ENCODE results near the gene CEP63. TPM values are rescaled to one million over a fixed set of nuclear protein-coding genes. Genes with fewer than 3 reads are reported as not detected.
"Not testable (repeated sequence)": the region's sequence is repeated elsewhere in the genome, so short reads cannot be mapped to it uniquely, and the experiment has no call there.

CEP63 gene
- total RNA-seq, 1 donor from 2014 or later: 60.5 TPM

GRCh38 chr3:134544783-134545182, 58.9 kb downstream of the CEP63 start:
- peaks cover 4 to 20% (median 15%) of the 10 kb centered on the region in 3 donors for H3K36me3 ChIP-seq (ENCODE audit: control insufficient read depth in 3 of 3, insufficient read depth in 3 of 3, low read length in 3 of 3)
- H3K27ac ChIP-seq (ENCODE audit: low read depth, low read length): not testable (repeated sequence)

GRCh38 chr3:134545818-134546217, 60.0 kb downstream of the CEP63 start:
- Histone ChIP-seq H3K9me3 (ENCODE audit: control insufficient read depth in 3 of 3, low read length in 3 of 3) (no peaks in the 10 kb centered on the region), H3K4me3 (ENCODE audit: low read length in 3 of 3) (no peak overlapping the region), H3K9ac (ENCODE audit: low read depth in 1 of 3, low read length in 3 of 3) (no peak overlapping the region), H3K27me3 (ENCODE audit: control insufficient read depth in 3 of 3, insufficient read depth in 3 of 3, low read length in 3 of 3) (no peaks in the 10 kb centered on the region), H3K27ac (ENCODE audit: low read depth, low read length) (no peak overlapping the region), H3K36me3 (ENCODE audit: control insufficient read depth in 3 of 3, insufficient read depth in 3 of 3, low read length in 3 of 3) (peaks cover 12 to 30% (median 25%) of the 10 kb centered on the region in 3 donors), H3K4me1 (ENCODE audit: control insufficient read depth in 3 of 3, insufficient read depth in 3 of 3, low read length in 3 of 3) (no peaks in the 10 kb centered on the region)

More at GRCh38 chr3:134544783-134545182, 58.9 kb downstream of the CEP63 start:
- not testable (repeated sequence) for H3K4me3 ChIP-seq (ENCODE audit: low read length in 3 of 3); H3K27me3 ChIP-seq (ENCODE audit: control insufficient read depth in 3 of 3, insufficient read depth in 3 of 3, low read length in 3 of 3); H3K9me3 ChIP-seq (ENCODE audit: control insufficient read depth in 3 of 3, low read length in 3 of 3); H3K9ac ChIP-seq (ENCODE audit: low read depth in 1 of 3, low read length in 3 of 3); H3K4me1 ChIP-seq (ENCODE audit: control insufficient read depth in 3 of 3, insufficient read depth in 3 of 3, low read length in 3 of 3)

- H3K36me3 ChIP-seq (ENCODE audit: control insufficient read depth in 3 of 3, insufficient read depth in 3 of 3, low read length in 3 of 3): peaks cover 8 to 32% (median 31%) of the 10 kb centered on the region in 3 donors
These were observed 66.9 kb downstream of the CEP63 start for GRCh38 chr3:134552784-134553183.

GRCh38 chr3:134559591-134559990, 73.7 kb downstream of the CEP63 start:
- Histone ChIP-seq H3K9me3 (ENCODE audit: control insufficient read depth in 3 of 3, low read length in 3 of 3) (no peaks in the 10 kb centered on the region), H3K27ac (ENCODE audit: low read depth, low read length) (no peak overlapping the region), H3K4me1 (ENCODE audit: control insufficient read depth in 3 of 3, insufficient read depth in 3 of 3, low read length in 3 of 3) (no peaks in the 10 kb centered on the region), H3K4me3 (ENCODE audit: low read length in 3 of 3) (no peak overlapping the region), H3K9ac (ENCODE audit: low read depth in 1 of 3, low read length in 3 of 3) (no peak overlapping the region), H3K27me3 (ENCODE audit: control insufficient read depth in 3 of 3, insufficient read depth in 3 of 3, low read length in 3 of 3) (no peaks in the 10 kb centered on the region), H3K36me3 (ENCODE audit: control insufficient read depth in 3 of 3, insufficient read depth in 3 of 3, low read length in 3 of 3) (peaks cover 7 to 35% (median 25%) of the 10 kb centered on the region in 3 donors)

More at GRCh38 chr3:134552784-134553183, 66.9 kb downstream of the CEP63 start:
- Histone ChIP-seq H3K4me3 (ENCODE audit: low read length in 3 of 3) (no peak overlapping the region), H3K9ac (ENCODE audit: low read depth in 1 of 3, low read length in 3 of 3) (no peak overlapping the region), H3K4me1 (ENCODE audit: control insufficient read depth in 3 of 3, insufficient read depth in 3 of 3, low read length in 3 of 3) (no peaks in the 10 kb centered on the region), H3K27me3 (ENCODE audit: control insufficient read depth in 3 of 3, insufficient read depth in 3 of 3, low read length in 3 of 3) (no peaks in the 10 kb centered on the region), H3K9me3 (ENCODE audit: control insufficient read depth in 3 of 3, low read length in 3 of 3) (no peaks in the 10 kb centered on the region), H3K27ac (ENCODE audit: low read depth, low read length) (no peak overlapping the region)

- Histone ChIP-seq H3K4me1 (ENCODE audit: control insufficient read depth in 3 of 3, insufficient read depth in 3 of 3, low read length in 3 of 3) (no peaks in the 10 kb centered on the region), H3K9me3 (ENCODE audit: control insufficient read depth in 3 of 3, low read length in 3 of 3) (no peaks in the 10 kb centered on the region), H3K27ac (ENCODE audit: low read depth, low read length) (no peak overlapping the region), H3K27me3 (ENCODE audit: control insufficient read depth in 3 of 3, insufficient read depth in 3 of 3, low read length in 3 of 3) (no peaks in the 10 kb centered on the region), H3K36me3 (ENCODE audit: control insufficient read depth in 3 of 3, insufficient read depth in 3 of 3, low read length in 3 of 3) (peaks cover 7 to 35% (median 27%) of the 10 kb centered on the region in 3 donors), H3K4me3 (ENCODE audit: low read length in 3 of 3) (no peak overlapping the region), H3K9ac (ENCODE audit: low read depth in 1 of 3, low read length in 3 of 3) (no peak overlapping the region)
These were observed 76.2 kb downstream of the CEP63 start for GRCh38 chr3:134562055-134562454.

GRCh38 chr3:134563601-134564000, 77.7 kb downstream of the CEP63 start:
- no peak overlapping the region for H3K9ac ChIP-seq (ENCODE audit: low read depth in 1 of 3, low read length in 3 of 3)
- no peaks in the 10 kb centered on the region for H3K4me1 ChIP-seq (ENCODE audit: control insufficient read depth in 3 of 3, insufficient read depth in 3 of 3, low read length in 3 of 3)

GRCh38 chr3:134564991-134565390, 79.1 kb downstream of the CEP63 start:
- H3K4me1 ChIP-seq (ENCODE audit: control insufficient read depth in 3 of 3, insufficient read depth in 3 of 3, low read length in 3 of 3): no peaks in the 10 kb centered on the region
- H3K9me3 ChIP-seq (ENCODE audit: control insufficient read depth in 3 of 3, low read length in 3 of 3): peaks cover 0 to 3% (median 0%) of the 10 kb centered on the region in 3 donors
- H3K9ac ChIP-seq (ENCODE audit: low read depth in 1 of 3, low read length in 3 of 3): no peak overlapping the region
- no peak overlapping the region for H3K27ac ChIP-seq (ENCODE audit: low read depth, low read length)
- H3K27me3 ChIP-seq (ENCODE audit: control insufficient read depth in 3 of 3, insufficient read depth in 3 of 3, low read length in 3 of 3): no peaks in the 10 kb centered on the region
- no peak overlapping the region for H3K4me3 ChIP-seq (ENCODE audit: low read length in 3 of 3)
- H3K36me3 ChIP-seq (ENCODE audit: control insufficient read depth in 3 of 3, insufficient read depth in 3 of 3, low read length in 3 of 3): peaks cover 4 to 22% (median 22%) of the 10 kb centered on the region in 3 donors

More at GRCh38 chr3:134563601-134564000, 77.7 kb downstream of the CEP63 start:
- no peaks in the 10 kb centered on the region for H3K9me3 ChIP-seq (ENCODE audit: control insufficient read depth in 3 of 3, low read length in 3 of 3)
- no peaks in the 10 kb centered on the region for H3K27me3 ChIP-seq (ENCODE audit: control insufficient read depth in 3 of 3, insufficient read depth in 3 of 3, low read length in 3 of 3)
- H3K4me3 ChIP-seq (ENCODE audit: low read length in 3 of 3): no peak overlapping the region
- peaks cover 7 to 33% (median 26%) of the 10 kb centered on the region in 3 donors for H3K36me3 ChIP-seq (ENCODE audit: control insufficient read depth in 3 of 3, insufficient read depth in 3 of 3, low read length in 3 of 3)
- no peak overlapping the region for H3K27ac ChIP-seq (ENCODE audit: low read depth, low read length)

GRCh38 chr3:134567605-134568004, 81.7 kb downstream of the CEP63 start:
- Histone ChIP-seq H3K27me3 (ENCODE audit: control insufficient read depth in 3 of 3, insufficient read depth in 3 of 3, low read length in 3 of 3) (no peaks in the 10 kb centered on the region), H3K4me3 (ENCODE audit: low read length in 3 of 3) (no peak overlapping the region), H3K27ac (ENCODE audit: low read depth, low read length) (no peak overlapping the region), H3K9ac (ENCODE audit: low read depth in 1 of 3, low read length in 3 of 3) (no peak overlapping the region), H3K9me3 (ENCODE audit: control insufficient read depth in 3 of 3, low read length in 3 of 3) (peaks cover 0 to 3% (median 0%) of the 10 kb centered on the region in 3 donors), H3K36me3 (ENCODE audit: control insufficient read depth in 3 of 3, insufficient read depth in 3 of 3, low read length in 3 of 3) (peaks cover 0 to 11% (median 8%) of the 10 kb centered on the region in 3 donors), H3K4me1 (ENCODE audit: control insufficient read depth in 3 of 3, insufficient read depth in 3 of 3, low read length in 3 of 3) (no peaks in the 10 kb centered on the region)

GRCh38 chr3:134568790-134569189, 82.9 kb downstream of the CEP63 start:
- Histone ChIP-seq H3K4me3 (ENCODE audit: low read length in 3 of 3) (no peak overlapping the region), H3K4me1 (ENCODE audit: control insufficient read depth in 3 of 3, insufficient read depth in 3 of 3, low read length in 3 of 3) (no peaks in the 10 kb centered on the region), H3K9me3 (ENCODE audit: control insufficient read depth in 3 of 3, low read length in 3 of 3) (peaks cover 0 to 3% (median under 1%) of the 10 kb centered on the region in 3 donors), H3K36me3 (ENCODE audit: control insufficient read depth in 3 of 3, insufficient read depth in 3 of 3, low read length in 3 of 3) (peaks cover 0 to 4% (median 4%) of the 10 kb centered on the region in 3 donors), H3K27ac (ENCODE audit: low read depth, low read length) (no peak overlapping the region), H3K27me3 (ENCODE audit: control insufficient read depth in 3 of 3, insufficient read depth in 3 of 3, low read length in 3 of 3) (no peaks in the 10 kb centered on the region), H3K9ac (ENCODE audit: low read depth in 1 of 3, low read length in 3 of 3) (no peak overlapping the region)

- H3K27me3 ChIP-seq (ENCODE audit: control insufficient read depth in 3 of 3, insufficient read depth in 3 of 3, low read length in 3 of 3); H3K27ac ChIP-seq (ENCODE audit: low read depth, low read length); H3K36me3 ChIP-seq (ENCODE audit: control insufficient read depth in 3 of 3, insufficient read depth in 3 of 3, low read length in 3 of 3); H3K9ac ChIP-seq (ENCODE audit: low read depth in 1 of 3, low read length in 3 of 3); H3K4me3 ChIP-seq (ENCODE audit: low read length in 3 of 3); H3K9me3 ChIP-seq (ENCODE audit: control insufficient read depth in 3 of 3, low read length in 3 of 3); H3K4me1 ChIP-seq (ENCODE audit: control insufficient read depth in 3 of 3, insufficient read depth in 3 of 3, low read length in 3 of 3): not testable (repeated sequence)
These were observed 84.0 kb downstream of the CEP63 start for GRCh38 chr3:134569899-134570298.
